Renal pelvis (tissue), 4 donors: ENCODE results near the gene PSMG3. TPM values are rescaled to one million over a fixed set of nuclear protein-coding genes. Genes with fewer than 3 reads are reported as not detected.
"Not testable (repeated sequence)": the region's sequence is repeated elsewhere in the genome, so short reads cannot be mapped to it uniquely, and the experiment has no call there.

Experiments used
- DNase-seq: peaks from one replicate; pipeline ENCODE4 v3.0.0-alpha.2; 2013
- polyA plus RNA-seq, 3 donors: library from polyadenylated mRNA; unstranded; fragments of 120-200 nt; gene quantifications; one replicate each; pipeline ENCODE4 v1.2.1, GENCODE V29; 2013; ENCODE audit not compliant: insufficient read length in 3 of 3

Gene PSMG3
- polyA plus RNA-seq, 3 donors = 32.8 to 40.3 (median 34.1) TPM

- DNase-seq = peak; percentile 95
Observed at GRCh38 chr7:1536743-1537534, 32.9 kb downstream of the PSMG3 start.

GRCh38 chr7:1536455-1536742 is 33.4 kb downstream of the PSMG3 start:
- DNase-seq = no peak

- no peak for DNase-seq
Observed at GRCh38 chr7:1535701-1536454, 34.0 kb downstream of the PSMG3 start.

- no peak for DNase-seq
Observed at GRCh38 chr7:1535100-1535458, 34.8 kb downstream of the PSMG3 start.

GRCh38 chr7:1534330-1535099 is 35.3 kb downstream of the PSMG3 start:
- no peak for DNase-seq

DNA sequence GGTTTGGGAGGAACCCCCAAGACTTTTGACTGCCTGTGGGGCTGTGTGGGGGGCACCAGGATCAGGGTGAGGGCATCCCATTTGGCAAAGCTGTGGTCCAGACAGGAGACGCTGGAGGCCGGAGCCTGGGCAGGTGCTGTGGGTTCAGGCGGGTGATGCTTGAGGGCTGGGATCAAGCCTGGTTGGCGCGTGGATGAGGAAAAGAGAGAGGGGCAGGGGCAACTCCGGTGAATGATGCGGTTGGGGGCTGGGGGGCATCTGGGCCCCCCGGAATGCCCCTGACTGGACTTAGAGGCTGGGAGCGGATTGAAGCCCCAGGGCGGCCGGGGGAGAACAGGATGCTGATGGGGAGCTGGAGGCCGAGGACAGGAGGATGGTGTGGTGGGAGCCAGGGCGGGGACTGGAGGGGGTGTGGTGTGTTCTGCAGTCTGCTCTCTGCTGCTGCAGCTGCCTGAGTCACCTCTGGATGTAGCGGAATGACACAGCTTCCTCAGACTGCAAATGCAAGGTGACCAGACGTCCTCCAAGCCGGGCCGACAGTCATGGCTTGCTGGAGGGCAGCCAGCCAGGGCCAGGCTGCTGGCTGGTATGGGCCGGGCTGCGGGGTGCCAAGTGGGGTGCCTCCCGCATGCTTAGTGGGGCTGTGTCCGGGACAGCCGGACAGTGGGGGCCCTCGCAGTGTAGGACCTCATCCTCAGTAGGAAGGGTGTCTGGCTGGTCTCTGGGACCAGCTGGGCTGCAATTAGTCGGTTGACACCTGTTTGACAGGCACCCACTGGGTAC is 36.1 kb downstream of the PSMG3 start:
- DNase-seq = no peak

DNA sequence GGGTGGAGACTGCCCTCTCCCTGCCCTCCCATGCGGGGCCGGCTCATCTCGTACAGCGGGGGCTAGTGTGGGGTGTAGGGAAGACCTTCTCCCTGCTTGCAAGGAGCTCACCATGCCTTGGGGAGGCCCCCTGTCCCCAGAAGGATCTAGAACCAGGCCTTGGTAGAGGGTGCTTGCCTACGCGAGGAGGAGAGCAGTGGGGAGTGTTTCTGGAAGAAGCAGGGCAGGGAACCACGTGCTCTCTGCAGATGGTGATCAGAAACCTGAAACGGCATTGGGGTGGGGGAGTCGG is 36.6 kb downstream of the PSMG3 start:
- DNase-seq = no peak

- DNase-seq = no peak
Observed at GRCh38 chr7:1532456-1533254, 37.2 kb downstream of the PSMG3 start.

GRCh38 chr7:1531979-1532455 is 37.8 kb downstream of the PSMG3 start:
- DNase-seq = no peak

- no peak for DNase-seq
Observed at GRCh38 chr7:1531263-1531978, 38.4 kb downstream of the PSMG3 start.

DNA sequence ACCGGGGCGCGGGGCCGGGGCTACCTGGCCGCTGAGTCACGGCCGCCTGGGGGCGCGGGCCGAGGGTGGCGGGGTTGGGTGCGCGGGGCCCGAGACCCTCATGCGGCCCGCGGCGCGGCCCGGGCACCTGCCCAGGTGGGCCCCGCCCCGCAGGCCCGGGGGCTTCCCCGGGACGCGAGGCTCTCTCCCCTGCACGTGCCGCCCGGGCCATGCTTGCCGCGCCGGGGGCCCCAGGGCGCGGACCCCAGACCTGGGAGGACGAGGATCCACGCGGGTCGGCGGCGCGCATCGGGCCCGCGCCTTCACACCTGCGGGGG is 38.9 kb downstream of the PSMG3 start:
- no peak for DNase-seq

DNA sequence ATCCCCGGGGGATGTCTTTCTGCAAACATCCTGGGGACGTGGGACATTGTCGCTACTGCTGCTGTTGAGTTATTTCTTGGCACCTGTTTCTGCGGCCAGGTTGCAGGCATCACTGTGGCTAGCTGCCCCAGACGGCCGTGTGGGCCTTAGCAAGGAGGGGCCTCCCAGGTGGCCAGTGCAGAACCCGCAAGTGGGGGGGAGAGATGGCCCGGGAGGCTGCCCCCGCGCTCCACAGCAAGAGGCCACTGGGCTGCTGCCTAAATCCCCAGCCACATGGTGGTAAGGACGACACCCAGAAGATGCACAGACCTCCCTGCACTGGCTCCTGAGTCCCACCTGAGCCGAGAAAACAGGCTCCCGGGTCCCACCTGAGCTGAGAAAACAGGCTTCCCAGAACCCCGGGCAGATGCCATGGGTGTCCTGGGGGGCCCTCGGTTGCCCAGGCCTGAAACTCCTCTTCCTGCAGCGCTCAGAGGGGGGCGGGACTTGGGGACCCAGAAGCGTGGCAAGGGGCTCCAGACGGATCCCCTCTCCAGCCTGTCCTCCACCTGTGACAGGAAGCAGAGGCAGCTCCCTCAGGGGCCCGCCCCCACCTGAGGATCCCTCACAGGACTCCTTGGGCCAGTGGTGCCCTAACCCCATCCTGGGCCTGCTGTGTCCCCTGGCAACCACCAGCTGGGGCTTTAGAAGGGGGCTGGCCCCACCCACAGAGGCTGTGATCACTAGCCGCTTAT is 40.3 kb downstream of the PSMG3 start:
- no peak for DNase-seq

DNA sequence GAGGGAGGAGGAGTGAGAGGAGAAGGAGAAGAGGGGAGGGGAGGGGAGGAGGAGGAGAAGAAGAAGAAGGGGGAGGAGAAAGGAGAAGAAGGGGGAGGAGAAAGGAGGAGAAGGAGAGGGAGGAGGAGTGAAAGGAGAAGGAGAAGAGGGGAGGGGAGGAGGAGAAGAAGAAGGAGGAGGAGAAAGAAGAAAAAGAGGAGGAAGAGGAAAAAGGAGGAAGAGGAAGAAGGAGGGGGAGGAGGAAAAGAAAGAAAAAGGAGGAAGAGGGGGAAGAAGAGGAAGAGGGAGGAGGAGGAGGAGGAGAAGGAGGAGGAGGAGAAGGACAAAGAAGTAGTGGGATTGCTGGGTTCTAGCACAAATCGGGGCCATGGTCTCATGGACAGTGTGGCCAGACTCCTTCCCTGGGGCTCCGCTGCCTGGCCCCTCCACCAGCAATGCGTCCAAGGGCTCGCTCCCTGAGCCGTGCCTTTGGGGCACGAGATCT is 43.5 kb downstream of the PSMG3 start:
- no peak for DNase-seq

- DNase-seq = no peak
Observed at GRCh38 chr7:1525409-1525808, 44.4 kb downstream of the PSMG3 start.

GRCh38 chr7:1523844-1524243 is 46.0 kb downstream of the PSMG3 start:
- DNase-seq = no peak

DNA sequence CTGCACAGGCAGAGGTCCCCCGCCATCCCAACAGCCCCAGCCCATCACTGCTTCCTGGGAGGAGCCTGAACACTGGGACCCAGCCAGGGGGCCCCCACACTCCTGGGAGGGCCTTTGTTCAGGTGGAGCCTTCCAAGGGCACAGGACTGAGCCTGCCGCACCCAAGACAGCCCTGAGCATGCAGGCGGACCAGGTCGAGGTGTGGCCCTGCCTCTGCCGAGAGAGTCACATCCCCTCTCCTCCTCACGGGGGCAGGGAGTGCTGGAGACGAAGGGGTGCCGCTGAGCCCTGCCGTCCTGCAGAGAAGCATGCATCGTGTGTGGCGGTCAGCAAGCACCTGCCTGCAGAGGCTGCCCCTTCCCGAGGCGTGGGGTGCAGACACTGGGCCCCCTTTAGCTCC is 46.6 kb downstream of the PSMG3 start:
- no peak for DNase-seq

DNA sequence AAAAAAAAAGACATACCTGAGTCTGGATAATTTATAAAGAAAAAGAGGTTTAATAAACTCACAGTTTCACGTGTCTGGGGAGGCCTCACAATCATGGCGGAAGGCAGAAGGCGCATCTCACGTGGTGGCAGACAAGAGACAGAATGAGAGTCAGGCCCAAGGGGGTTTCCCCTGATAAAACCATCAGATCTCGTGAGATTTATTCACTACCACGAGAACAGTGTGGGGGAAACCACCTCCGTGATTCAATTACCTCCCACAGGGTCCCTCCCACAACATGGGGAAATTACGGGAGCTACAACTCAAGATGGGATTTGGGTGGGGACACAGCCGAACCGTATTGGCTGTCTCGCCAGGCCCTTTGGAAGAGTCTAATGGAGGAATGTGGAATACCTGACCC is 48.4 kb downstream of the PSMG3 start:
- DNase-seq = no peak

- DNase-seq = no peak
Observed at GRCh38 chr7:1520539-1521234, 49.1 kb downstream of the PSMG3 start.

DNA sequence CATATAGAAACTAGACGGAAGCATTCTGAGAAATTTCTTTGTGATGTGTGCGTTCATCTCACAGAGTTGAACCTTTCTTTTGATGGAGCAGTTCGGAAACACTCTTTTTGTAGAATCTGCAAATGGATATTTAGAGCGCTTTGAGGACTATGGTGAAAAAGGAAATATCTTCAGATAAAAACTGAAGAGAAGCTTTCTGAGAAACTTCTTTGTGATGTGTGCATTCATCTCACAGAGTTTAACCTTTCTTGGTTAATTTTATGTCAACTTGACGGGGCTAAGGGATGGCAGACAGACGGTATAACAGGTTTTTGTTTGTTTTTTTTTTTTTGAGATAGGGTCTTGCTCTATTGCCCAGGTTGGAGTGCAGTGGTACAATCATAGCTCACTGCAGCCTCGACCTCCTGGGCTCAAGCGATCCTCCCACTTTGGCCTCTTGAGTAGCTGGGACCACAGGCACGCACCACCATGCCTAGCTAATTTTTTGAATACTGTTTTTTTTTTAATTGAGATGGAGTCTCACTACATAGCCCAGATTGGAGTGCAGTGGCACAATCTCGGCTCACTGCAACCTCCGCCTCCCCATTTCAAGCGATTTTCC is 50.4 kb downstream of the PSMG3 start:
- not testable (repeated sequence) for DNase-seq
